Activated T-cell treated with anti-CD3 and anti-CD28 coated beads for 4 hours (primary cell): ENCODE data around the gene NRDC.
"Not testable (repeated sequence)": the region's sequence is repeated elsewhere in the genome, so short reads cannot be mapped to it uniquely, and the experiment has no call there.

Experiments used
- DNase-seq: peaks from one replicate; pipeline ENCODE4 v3.0.0-alpha.2; 2020

Gene NRDC

DNA sequence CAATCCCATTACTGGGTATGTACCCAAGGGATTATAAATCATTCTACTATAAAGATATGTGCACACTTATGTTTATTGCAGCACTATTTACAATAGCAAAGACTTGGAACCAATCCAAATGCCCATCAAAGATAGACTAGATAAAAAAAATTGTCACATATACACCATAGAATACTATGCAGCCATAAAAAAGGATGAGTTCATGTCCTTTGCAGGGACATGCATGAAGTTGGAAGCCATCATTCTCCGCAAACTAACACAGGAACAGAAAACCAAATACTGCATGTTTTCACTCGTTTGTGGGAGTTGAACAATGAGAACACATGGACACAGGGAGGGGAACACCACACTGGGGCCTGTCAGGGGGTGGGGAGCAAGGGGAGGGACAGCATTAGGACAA is 16.2 kb upstream of the NRDC start:
- not testable (repeated sequence) for DNase-seq

GRCh38 chr1:51878308-51878615 is 265 bp downstream of the NRDC start:
- no peak for DNase-seq

DNA sequence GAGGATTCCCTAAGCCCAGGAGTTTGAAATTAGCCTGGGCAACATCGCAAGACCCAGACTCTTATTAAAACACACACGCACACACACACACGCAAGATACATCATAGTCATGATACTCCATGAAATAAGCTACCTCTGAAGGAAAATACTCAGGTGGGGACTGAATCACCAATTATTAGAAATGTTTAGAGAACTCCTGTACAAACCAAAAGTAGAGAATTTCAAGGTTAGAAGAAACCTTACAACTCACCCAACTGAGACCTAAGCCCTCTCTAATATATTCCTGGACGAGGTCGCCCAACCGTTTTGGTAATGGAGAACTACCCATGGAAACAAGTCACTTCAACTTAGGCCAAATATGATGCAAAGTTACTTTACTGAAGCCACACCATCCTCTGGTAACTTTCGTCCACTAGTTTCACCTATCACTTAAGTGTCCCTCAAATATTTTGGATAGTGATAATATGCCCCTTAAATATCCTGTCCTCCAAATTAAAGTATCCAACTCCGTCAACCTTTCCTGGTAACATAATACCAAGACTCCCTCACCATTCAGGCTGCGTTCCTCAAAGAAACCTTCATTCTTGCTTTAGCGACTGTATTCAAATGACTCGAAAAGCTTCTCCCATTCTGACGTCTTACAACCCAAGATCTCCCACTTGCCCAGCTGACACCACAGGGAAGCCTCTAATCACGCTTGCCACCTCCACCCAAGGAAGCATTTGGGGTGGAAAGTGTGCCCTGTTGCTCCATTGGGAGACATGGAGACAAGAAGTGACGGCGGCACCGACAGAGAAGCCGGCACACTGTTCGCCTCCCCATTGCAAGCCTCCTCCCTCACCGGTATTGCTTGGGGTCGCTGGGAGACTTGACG is 856 bp downstream of the NRDC start:
- no peak for DNase-seq

GRCh38 chr1:51875836-51876235 is 2.7 kb downstream of the NRDC start:
- DNase-seq = no peak

DNA sequence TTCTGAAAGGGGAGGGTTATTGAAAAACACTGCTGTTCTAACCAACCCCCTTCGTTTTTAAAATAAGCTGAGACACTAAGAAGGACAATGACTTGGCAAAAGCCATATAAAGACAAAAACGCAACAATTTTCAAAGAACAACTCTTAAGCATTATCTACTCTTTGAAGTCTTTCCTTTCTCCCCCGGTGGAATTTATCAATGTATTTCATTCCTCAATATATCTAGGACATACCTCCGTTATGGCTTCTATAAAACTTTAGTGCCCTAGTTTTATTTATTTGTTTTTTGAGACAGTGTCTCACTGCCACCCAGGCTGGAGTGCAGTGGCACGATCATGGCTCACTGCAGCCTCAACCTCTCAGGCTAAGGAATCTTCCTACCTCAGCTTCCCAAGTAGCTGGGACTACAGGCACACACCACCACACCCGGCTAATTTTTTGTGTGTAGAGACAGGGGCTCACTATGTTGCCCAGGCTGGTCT is 3.2 kb downstream of the NRDC start:
- DNase-seq = no peak

GRCh38 chr1:51873270-51873669 is 5.3 kb downstream of the NRDC start:
- not testable (repeated sequence) for DNase-seq

- DNase-seq = no peak
Measured at GRCh38 chr1:51871351-51871975, 7.1 kb downstream of the NRDC start.

DNA sequence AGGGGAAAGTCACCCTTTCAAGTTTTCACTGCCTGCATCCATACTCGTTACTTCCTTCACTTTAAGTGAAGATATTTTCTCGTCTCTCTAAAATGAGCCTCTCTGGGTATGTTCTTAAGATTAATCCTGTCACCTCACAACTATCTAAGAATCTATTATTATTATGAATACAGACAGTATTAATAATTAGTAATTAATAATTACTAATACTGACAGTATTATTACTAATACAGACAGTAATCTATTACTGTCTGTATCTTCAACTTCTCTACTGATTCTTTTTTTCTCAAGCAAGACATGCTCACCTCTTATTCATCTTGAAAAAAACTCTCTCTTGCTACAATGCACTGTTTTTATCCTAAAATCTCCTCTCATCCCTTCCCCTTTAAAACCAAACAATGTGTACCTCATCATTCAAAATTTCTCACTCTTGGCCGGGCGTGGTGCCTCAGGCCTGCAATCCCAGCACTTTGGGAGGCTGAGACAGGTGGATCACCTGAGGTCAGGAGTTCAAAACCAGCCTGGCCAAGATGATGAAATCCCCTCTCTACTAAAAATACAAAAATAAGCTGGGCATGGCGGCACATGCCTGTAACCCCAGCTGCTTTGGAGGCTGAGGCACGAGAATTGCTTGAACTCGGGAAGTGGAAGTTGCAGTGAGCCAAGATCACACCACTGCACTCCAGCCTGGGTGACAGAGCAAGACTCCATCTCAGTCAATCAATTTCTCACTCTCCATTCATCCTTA is 7.8 kb downstream of the NRDC start:
- no peak for DNase-seq

GRCh38 chr1:51867479-51868232 is 10.9 kb downstream of the NRDC start:
- no peak for DNase-seq

- DNase-seq = no peak
Measured at GRCh38 chr1:51863384-51863783, 15.1 kb downstream of the NRDC start.

GRCh38 chr1:51861669-51862068 is 16.9 kb downstream of the NRDC start:
- DNase-seq = no peak

- DNase-seq = no peak
Measured at GRCh38 chr1:51859735-51860134, 18.8 kb downstream of the NRDC start.

- no peak for DNase-seq
Measured at GRCh38 chr1:51859333-51859732, 19.2 kb downstream of the NRDC start.

DNA sequence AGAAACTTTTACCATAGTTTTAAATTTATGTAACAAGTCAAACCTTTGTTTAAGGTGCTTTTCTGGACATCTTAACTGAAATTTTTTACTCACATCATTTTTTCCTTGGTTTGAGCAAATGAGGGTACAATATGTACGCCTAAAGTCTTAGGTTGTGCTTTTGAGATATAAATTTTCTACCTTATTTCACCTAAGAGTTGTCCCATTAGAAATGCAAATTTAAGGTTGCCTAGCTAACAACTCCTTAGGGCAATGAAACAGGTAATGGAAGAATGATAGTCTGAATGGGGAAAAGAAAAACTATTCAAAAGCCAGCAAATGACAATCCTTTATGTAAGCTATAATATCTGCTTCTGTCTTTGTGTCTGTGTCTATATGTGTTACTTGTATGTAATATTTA is 19.6 kb downstream of the NRDC start:
- no peak for DNase-seq

DNA sequence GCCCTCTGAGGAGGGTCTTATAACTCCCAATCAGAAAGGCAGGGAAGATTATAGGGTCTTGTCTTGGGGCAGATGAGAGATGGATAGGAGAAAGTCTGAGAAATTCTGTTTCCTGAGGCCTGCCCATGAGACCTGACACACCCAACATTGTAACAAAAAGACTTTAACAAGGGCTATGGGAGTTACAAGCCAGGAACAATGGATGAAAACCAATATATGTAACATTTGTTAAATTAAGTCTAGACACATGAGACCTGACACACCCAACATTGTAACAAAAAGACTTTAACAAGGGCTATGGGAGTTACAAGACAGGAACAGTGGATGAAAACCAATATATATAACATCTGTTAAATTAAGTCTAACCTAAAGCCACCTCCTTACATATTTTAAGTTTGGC is 21.8 kb downstream of the NRDC start:
- no peak for DNase-seq

GRCh38 chr1:51855624-51856023 is 22.9 kb downstream of the NRDC start:
- DNase-seq = no peak

GRCh38 chr1:51853360-51853759 is 25.2 kb downstream of the NRDC start:
- no peak for DNase-seq

DNA sequence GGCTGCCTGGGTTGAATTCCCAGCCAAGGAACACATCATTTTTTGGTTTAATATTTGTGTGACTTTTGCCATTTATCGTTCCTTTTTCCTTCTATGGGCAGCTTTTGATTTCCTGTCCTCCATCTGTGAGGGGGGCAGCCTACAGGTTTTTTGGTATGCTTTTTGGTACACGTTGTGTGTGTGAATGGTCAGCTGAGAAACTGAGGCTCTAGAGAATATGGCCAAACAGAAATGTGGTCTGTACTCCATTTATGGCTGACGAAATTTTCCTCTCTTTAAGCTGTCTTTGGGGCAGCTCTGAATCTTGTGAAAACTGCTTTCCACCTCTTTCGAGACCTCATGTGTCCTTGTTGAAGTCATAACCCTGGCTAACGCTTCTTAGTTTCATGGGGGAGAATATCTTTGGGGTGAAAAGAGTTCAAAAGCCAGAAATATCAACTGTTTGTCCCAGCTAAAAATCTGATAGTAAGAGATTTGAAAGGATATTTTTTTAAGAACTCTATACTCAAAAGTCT is 26.6 kb downstream of the NRDC start:
- DNase-seq = no peak

GRCh38 chr1:51850420-51851223 is 27.9 kb downstream of the NRDC start:
- no peak for DNase-seq

- DNase-seq = no peak
Measured at GRCh38 chr1:51847294-51847920, 31.1 kb downstream of the NRDC start.

DNA sequence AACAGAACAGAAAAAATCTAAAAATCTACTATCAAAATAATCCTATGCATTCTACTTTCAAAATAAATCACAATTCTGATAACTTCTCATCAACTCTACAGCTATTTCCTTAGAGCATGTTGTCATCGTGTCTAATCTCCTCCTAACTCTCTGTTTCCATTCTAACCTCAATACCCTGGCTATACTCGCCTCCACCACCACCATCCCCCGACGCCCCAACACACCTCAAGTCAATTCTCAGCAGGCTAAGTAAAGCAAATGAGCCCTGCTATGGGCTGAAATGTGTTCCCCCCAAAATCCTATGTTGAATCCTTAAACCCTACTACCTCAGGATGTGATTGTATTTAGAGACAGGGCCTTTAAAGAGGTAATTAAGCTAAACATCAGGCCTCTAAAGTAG is 34.6 kb downstream of the NRDC start:
- no peak for DNase-seq

DNA sequence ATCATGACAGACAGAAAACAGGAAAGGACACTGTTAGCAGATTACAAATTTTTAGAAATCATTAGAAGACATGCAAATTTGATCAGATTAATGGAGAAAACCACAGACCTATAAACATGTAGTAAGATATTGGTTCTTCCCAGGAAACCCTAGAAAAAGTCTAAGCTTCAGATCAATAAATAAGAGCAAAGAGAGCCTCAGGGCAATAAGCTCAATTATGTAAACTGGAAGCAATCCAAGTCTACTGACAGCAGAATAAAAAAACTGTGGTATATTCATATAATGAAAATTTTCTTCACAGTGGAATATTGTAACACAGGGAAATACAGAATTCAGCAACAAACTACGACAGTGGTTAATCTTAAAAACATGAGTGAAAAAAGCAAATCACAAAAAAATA is 36.3 kb downstream of the NRDC start:
- no peak for DNase-seq
